Measurements from ENCODE around the gene HS3ST3A1.

Gene HS3ST3A1

GRCh38 chr17:13534946-13535345 lies 66.8 kb downstream of the HS3ST3A1 start:
- TF ChIP-seq CTCF (IDR thresholded peaks at IDR 0.05; ENCODE audit: insufficient read depth, low read depth, low read length, missing control alignments) = no peak
- DNase-seq (ENCODE audit: low read depth) = no peak
- no peak overlapping the region for H3K4me3 ChIP-seq (ENCODE audit: low read length)

- no peak for TF ChIP-seq CTCF (IDR thresholded peaks at IDR 0.05; ENCODE audit: insufficient read depth, low read depth, low read length, missing control alignments)
- H3K4me3 ChIP-seq (ENCODE audit: low read length) = no peak overlapping the region
- DNase-seq (ENCODE audit: low read depth) = no peak
Measured at GRCh38 chr17:13531721-13532120, 70.0 kb downstream of the HS3ST3A1 start.

GRCh38 chr17:13525876-13526275 lies 75.9 kb downstream of the HS3ST3A1 start:
- H3K4me3 ChIP-seq (ENCODE audit: low read length) = no peak overlapping the region
- DNase-seq (ENCODE audit: low read depth) = no peak
- no peak for TF ChIP-seq CTCF (IDR thresholded peaks at IDR 0.05; ENCODE audit: insufficient read depth, low read depth, low read length, missing control alignments)

GRCh38 chr17:13523164-13523563 lies 78.6 kb downstream of the HS3ST3A1 start:
- no peak for TF ChIP-seq CTCF (IDR thresholded peaks at IDR 0.05; ENCODE audit: insufficient read depth, low read depth, low read length, missing control alignments)
- no peak for DNase-seq (ENCODE audit: low read depth)
- H3K4me3 ChIP-seq (ENCODE audit: low read length) = no peak overlapping the region

- no peak for DNase-seq (ENCODE audit: low read depth)
- H3K4me3 ChIP-seq (ENCODE audit: low read length) = no peak overlapping the region
- TF ChIP-seq CTCF (IDR thresholded peaks at IDR 0.05; ENCODE audit: insufficient read depth, low read depth, low read length, missing control alignments) = no peak
Measured at GRCh38 chr17:13522749-13523148, 79.0 kb downstream of the HS3ST3A1 start.

- no peak overlapping the region for H3K4me3 ChIP-seq (ENCODE audit: low read length)
- DNase-seq (ENCODE audit: low read depth) = no peak
- no peak for TF ChIP-seq CTCF (IDR thresholded peaks at IDR 0.05; ENCODE audit: insufficient read depth, low read depth, low read length, missing control alignments)
Measured at GRCh38 chr17:13521784-13522183, 79.9 kb downstream of the HS3ST3A1 start.

GRCh38 chr17:13520899-13521572 lies 80.7 kb downstream of the HS3ST3A1 start:
- TF ChIP-seq CTCF (IDR thresholded peaks at IDR 0.05; ENCODE audit: insufficient read depth, low read depth, low read length, missing control alignments) = no peak
- DNase-seq (ENCODE audit: low read depth) = no peak
- no peak overlapping the region for H3K4me3 ChIP-seq (ENCODE audit: low read length)

Data from epithelial cell of esophagus (primary cell).